GM23248 (cell line): ENCODE data around the gene RBM10. TPM values are rescaled to one million over a fixed set of nuclear protein-coding genes. Genes with fewer than 3 reads are reported as not detected.

Source experiments
- DNase-seq: peaks from one replicate; pipeline ENCODE4 v3.0.0-alpha.2; 2015
- H2AFZ ChIP-seq: fragments of 200-600 bp; sonication (generic); 2 replicates; pipeline ENCODE4 v1.6.1; 2016; ENCODE audit warnings: antibody characterized with exemption
- H3F3A ChIP-seq: fragments of 200-600 bp; sonication (generic); 2 replicates; pipeline ENCODE4 v1.6.1; 2016; ENCODE audit warnings: mild to moderate bottlenecking, antibody characterized with exemption, mixed run types; ENCODE audit not compliant: insufficient read depth
- H3K27ac ChIP-seq: fragments of 200-600 bp; sonication (generic); 2 replicates; pipeline ENCODE4 v1.5.1; 2016; ENCODE audit warnings: mild to moderate bottlenecking
- H3K27me3 ChIP-seq: fragments of 200-600 bp; sonication (generic); replicated peaks from 2 replicates; pipeline ENCODE4 v1.6.1; 2016; ENCODE audit warnings: mild to moderate bottlenecking; ENCODE audit not compliant: insufficient read depth
- H3K36me3 ChIP-seq: fragments of 200-600 bp; sonication (generic); 2 replicates; pipeline ENCODE4 v1.6.1; 2016; ENCODE audit warnings: low read depth, mild to moderate bottlenecking
- H3K4me1 ChIP-seq: fragments of 200-600 bp; sonication (generic); 2 replicates; pipeline ENCODE4 v1.6.1; 2016; ENCODE audit warnings: mild to moderate bottlenecking; ENCODE audit not compliant: insufficient read depth
- H3K4me2 ChIP-seq: fragments of 200-600 bp; sonication (generic); one replicate; pipeline ENCODE4 v1.6.1; 2016; ENCODE audit warnings: mild to moderate bottlenecking; ENCODE audit not compliant: unreplicated experiment
- H3K4me3 ChIP-seq: fragments of 200-600 bp; sonication (generic); 2 replicates; pipeline ENCODE4 v1.5.1; 2016; ENCODE audit warnings: mild to moderate bottlenecking
- H3K79me2 ChIP-seq: fragments of 200-600 bp; sonication (generic); 2 replicates; pipeline ENCODE4 v1.6.1; 2016; ENCODE audit warnings: mild to moderate bottlenecking; ENCODE audit not compliant: insufficient read depth
- H3K9ac ChIP-seq: fragments of 200-600 bp; sonication (generic); 2 replicates; pipeline ENCODE4 v1.6.1; 2016; ENCODE audit warnings: mild to moderate bottlenecking
- H3K9me2 ChIP-seq: fragments of 200-600 bp; sonication (generic); 2 replicates; pipeline ENCODE4 v1.6.1; 2016; ENCODE audit warnings: mixed run types, mild to moderate bottlenecking, moderate library complexity; ENCODE audit not compliant: insufficient read depth
- H3K9me3 ChIP-seq: fragments of 200-600 bp; sonication (generic); one replicate; pipeline ENCODE4 v1.6.1; 2017; ENCODE audit warnings: low read depth
- H4K20me1 ChIP-seq: fragments of 200-600 bp; sonication (generic); 2 replicates; pipeline ENCODE4 v1.6.0; 2016; ENCODE audit not compliant: insufficient read depth
- EZH2 ChIP-seq: fragments of 200-600 bp; sonication (generic); IDR thresholded peaks from 2 replicates; pipeline ENCODE4 v1.6.1; 2018; ENCODE audit warnings: antibody characterized with exemption, mild to moderate bottlenecking; ENCODE audit not compliant: insufficient read depth, poor library complexity, severe bottlenecking
- EZH2phosphoT487 ChIP-seq: fragments of 200-600 bp; sonication (generic); IDR thresholded peaks from 2 replicates; pipeline ENCODE4 v1.6.1; 2018; ENCODE audit warnings: antibody characterized with exemption, moderate library complexity, mild to moderate bottlenecking, low read depth; ENCODE audit not compliant: insufficient read depth
- WGBS, 2 experiments: methylation state at CpG; one replicate each; pipeline ENCODE4 v1.1.6; 2015 to 2017; ENCODE audit warnings: low lambda C conversion rate in 2 of 2, low coverage in 1 of 2; ENCODE audit errors: missing lambda C conversion rate in 2 of 2; 5-methylcytosine and 5-hydroxymethylcytosine counted together
- in situ Hi-C: fragments of 300-500 bp; cut with MboI; formaldehyde crosslinking; loops from 2 replicates; pipeline ENCODE4 v1.15.0; 2020
- polyA plus RNA-seq: library from polyadenylated mRNA; unstranded; fragments of >200 nt; fragmentation: Nextera tagmentation; extraction: Ambion mirVana; gene quantifications from 2 replicates; pipeline ENCODE4 v1.2.1, GENCODE V29; 2016
- total RNA-seq: library from RNA; depleted of rRNA; stranded (reverse); fragments of >200 nt; shearing (Covaris generic); gene quantifications from 2 replicates; pipeline ENCODE4 v1.2.3, GENCODE V29; 2014

Gene RBM10
- total and polyA plus RNA-seq, 2 experiments from 2014 or later: 30.6 to 40.1 TPM

- in situ Hi-C loops: loop anchor here (25.0 kb wide), 1 partner anchor 168 kb away; no protein-coding TSS in a partner anchor
- H3K4me1 ChIP-seq: peaks cover 25% of the 10 kb centered on the region
- DNase-seq: peak; percentile 47
- no peaks in the 10 kb centered on the region for H4K20me1 ChIP-seq
- peak overlapping the region; percentile 22; the same call in 1 of the 2 replicates for H2AFZ ChIP-seq
- peak overlapping the region; percentile 98 for H3K27ac ChIP-seq
- TF ChIP-seq EZH2 (no peak), EZH2phosphoT487 (no peak)
- H3F3A ChIP-seq: peaks cover 20% of the 10 kb centered on the region
- 0 to 2% methylated on average over 6 to 37 of the region's 60 CpGs for WGBS, 2 experiments
- peak overlapping the region; percentile 85 for H3K4me3 ChIP-seq
- H3K4me2 ChIP-seq: peak overlapping the region; percentile 78
- peak overlapping the region; percentile 100 for H3K9ac ChIP-seq
- peaks cover 39% of the 10 kb centered on the region for H3K79me2 ChIP-seq
- H3K27me3 ChIP-seq: no peaks in the 10 kb centered on the region
- no peaks in the 10 kb centered on the region for H3K9me3 ChIP-seq
- no peaks in the 10 kb centered on the region for H3K36me3 ChIP-seq
- H3K9me2 ChIP-seq: no peaks in the 10 kb centered on the region
Measured at GRCh38 chrX:47218920-47219815, 74.1 kb downstream of the RBM10 start.

DNA sequence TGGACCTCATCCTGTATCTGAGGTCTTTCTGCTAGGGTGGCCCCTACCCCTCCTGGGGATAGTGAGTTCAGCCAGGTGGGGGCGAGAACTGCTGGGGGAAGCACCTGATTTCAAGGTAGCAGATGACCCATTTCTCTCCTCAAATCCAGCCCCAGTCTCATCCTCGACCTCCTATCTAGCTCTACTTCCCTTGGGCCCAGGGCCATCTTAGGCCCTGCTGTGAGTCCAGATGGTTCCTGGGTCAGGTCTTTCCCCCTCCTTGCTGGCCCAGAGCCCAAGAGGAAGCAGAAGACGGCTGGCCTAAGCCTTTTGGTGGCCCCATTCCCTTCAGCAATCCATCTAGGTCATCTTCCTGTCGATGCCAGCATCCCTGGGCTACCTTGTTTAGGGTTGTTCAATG, 76.7 kb downstream of the RBM10 start:
- Histone ChIP-seq H3K9me2 (no peaks in the 10 kb centered on the region), H3K4me1 (peaks cover 18% of the 10 kb centered on the region), H3K27ac (no peak overlapping the region), H4K20me1 (no peaks in the 10 kb centered on the region), H3K36me3 (no peaks in the 10 kb centered on the region), H3K79me2 (peaks cover 39% of the 10 kb centered on the region), H3K9me3 (no peaks in the 10 kb centered on the region), H2AFZ (no peak overlapping the region), H3K4me3 (no peak overlapping the region), H3K9ac (no peak overlapping the region), H3F3A (peaks cover 3% of the 10 kb centered on the region), H3K4me2 (no peak overlapping the region), H3K27me3 (no peaks in the 10 kb centered on the region)
- DNase-seq: no peak
- TF ChIP-seq EZH2phosphoT487 (no peak), EZH2 (no peak)
- WGBS, 2 experiments: 48 to 54% methylated on average over 4 of the region's 4 CpGs
- in situ Hi-C loops: loop anchor here (25.0 kb wide), 1 partner anchor 166 kb away; no protein-coding TSS in a partner anchor

DNA sequence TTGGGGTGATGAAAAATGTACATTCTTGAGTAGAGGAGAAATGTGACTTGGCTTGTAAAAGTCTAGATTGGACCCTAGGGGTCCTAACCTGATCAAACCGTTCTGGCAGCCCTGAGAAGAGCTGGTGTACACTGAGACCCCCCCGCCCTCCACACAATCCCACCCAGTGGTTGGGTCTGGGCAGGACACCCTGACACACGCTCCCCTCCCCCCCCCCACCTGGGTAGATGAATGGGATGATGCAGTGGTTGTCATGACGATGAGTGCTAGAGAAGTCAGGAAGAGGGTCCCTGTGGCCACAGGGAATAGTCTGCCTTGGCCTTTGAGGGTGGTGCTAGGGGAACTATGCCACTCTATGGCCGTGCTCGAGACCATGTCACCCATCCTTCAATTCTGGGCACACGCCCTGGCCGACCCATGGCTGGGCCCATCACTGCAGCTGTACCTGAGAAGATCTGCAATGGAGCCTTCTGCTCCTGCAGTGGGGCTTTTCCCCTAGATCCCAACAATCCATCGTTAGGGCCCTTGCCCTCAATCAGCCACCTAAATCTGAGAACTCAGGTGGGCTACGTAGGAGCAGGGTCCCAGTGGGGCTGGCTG, 77.8 kb downstream of the RBM10 start:
- Histone ChIP-seq H3K4me3 (no peak overlapping the region), H4K20me1 (no peaks in the 10 kb centered on the region), H3K9me3 (no peaks in the 10 kb centered on the region), H3K4me1 (peaks cover 11% of the 10 kb centered on the region; the same call in 1 of the 2 replicates), H3K27me3 (no peaks in the 10 kb centered on the region), H3K79me2 (peaks cover 39% of the 10 kb centered on the region), H3K4me2 (no peak overlapping the region), H3K27ac (no peak overlapping the region), H3F3A (no peaks in the 10 kb centered on the region), H3K36me3 (no peaks in the 10 kb centered on the region), H2AFZ (no peak overlapping the region), H3K9ac (no peak overlapping the region), H3K9me2 (no peaks in the 10 kb centered on the region)
- no peak for DNase-seq
- 60 to 83% methylated on average over 6 to 7 of the region's 10 CpGs for WGBS, 2 experiments
- TF ChIP-seq EZH2phosphoT487: no peak
- TF ChIP-seq EZH2: no peak
- in situ Hi-C loops: loop anchor here (25.0 kb wide), 1 partner anchor 164 kb away; no protein-coding TSS in a partner anchor

DNA sequence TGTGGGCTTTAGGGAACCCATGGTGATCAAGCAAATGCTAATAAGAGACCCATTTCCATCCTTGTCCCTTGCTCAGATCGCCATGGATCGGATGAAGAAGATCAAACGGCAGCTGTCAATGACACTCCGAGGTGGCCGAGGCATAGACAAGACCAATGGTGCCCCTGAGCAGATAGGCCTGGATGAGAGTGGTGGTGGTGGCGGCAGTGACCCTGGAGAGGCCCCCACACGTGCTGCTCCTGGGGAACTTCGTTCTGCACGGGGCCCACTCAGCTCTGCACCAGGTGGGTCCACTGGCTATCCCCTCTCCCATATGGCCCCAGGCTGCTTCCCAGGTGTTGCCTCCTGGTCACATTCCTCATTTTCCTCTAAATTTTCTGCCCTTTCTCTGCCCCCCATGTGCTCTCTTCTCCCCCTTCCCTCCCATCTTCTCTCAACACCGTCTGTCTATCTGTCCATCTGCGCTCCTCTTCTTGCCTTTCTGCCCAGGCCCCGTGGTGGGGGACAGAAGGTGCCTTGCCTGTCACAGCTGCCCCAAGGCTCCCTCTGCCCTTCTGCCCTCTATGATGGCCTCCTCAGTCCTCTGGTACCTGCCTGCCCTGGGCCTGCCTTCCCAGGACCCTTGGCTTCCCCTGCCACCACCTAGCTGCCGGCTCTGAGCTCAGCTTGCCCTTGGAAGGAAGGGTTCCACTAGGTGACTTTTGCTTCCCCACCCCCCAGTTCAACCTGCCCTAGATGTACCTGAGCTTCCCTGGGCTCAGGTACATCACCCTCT, 78.6 kb downstream of the RBM10 start:
- no peak overlapping the region for H3K4me2 ChIP-seq
- H3K27me3 ChIP-seq: no peaks in the 10 kb centered on the region
- no peak for DNase-seq
- TF ChIP-seq EZH2phosphoT487: no peak
- no peak for TF ChIP-seq EZH2
- 89 to 95% methylated on average over 8 to 12 of the region's 13 CpGs for WGBS, 2 experiments
- no peak overlapping the region for H3K9ac ChIP-seq
- no peak overlapping the region for H3K4me3 ChIP-seq
- H3K79me2 ChIP-seq: peaks cover 37% of the 10 kb centered on the region
- H3K27ac ChIP-seq: no peak overlapping the region
- H3K36me3 ChIP-seq: no peaks in the 10 kb centered on the region
- H3F3A ChIP-seq: no peaks in the 10 kb centered on the region
- peaks cover 11% of the 10 kb centered on the region; the same call in 1 of the 2 replicates for H3K4me1 ChIP-seq
- no peaks in the 10 kb centered on the region for H3K9me3 ChIP-seq
- H3K9me2 ChIP-seq: no peaks in the 10 kb centered on the region
- no peak overlapping the region for H2AFZ ChIP-seq
- no peaks in the 10 kb centered on the region for H4K20me1 ChIP-seq
- in situ Hi-C loops: loop anchor here (25.0 kb wide), 1 partner anchor 164 kb away; no protein-coding TSS in a partner anchor
